Uterus (tissue), 4 donors: ENCODE results near the gene MAP4K1. TPM values are rescaled to one million over a fixed set of nuclear protein-coding genes. Genes with fewer than 3 reads are reported as not detected.
A peak's percentile ranks its signal among the peaks of the same experiment; 100 is the strongest.

Experiments
- DNase-seq, 2 donors: peaks; one replicate each; pipeline ENCODE4 v3.0.0-alpha.2; 2019 to 2020
- H3K27ac ChIP-seq, 2 donors: fragments of 200-600 bp; sonication (generic); 1 replicate in 1 of 2; 2 replicates in 1 of 2; pipeline ENCODE4 v1.5.1; 2016 to 2018
- H3K27me3 ChIP-seq, 2 donors: fragments of 200-600 bp; sonication (generic); one replicate each; pipeline ENCODE4 v1.5.1; 2018 to 2019; ENCODE audit warnings: control low read depth in 1 of 2
- H3K36me3 ChIP-seq, 2 donors: fragments of 200-600 bp; sonication (generic); one replicate each; pipeline ENCODE4 v1.5.1; 2019; ENCODE audit warnings: control low read depth in 1 of 2
- H3K4me1 ChIP-seq, 2 donors: fragments of 200-600 bp; sonication (generic); one replicate each; pipeline ENCODE4 v1.5.1; 2018 to 2019; ENCODE audit warnings: control low read depth in 1 of 2
- H3K4me3 ChIP-seq, 2 donors: fragments of 200-600 bp; sonication (generic); 1 replicate in 1 of 2; 2 replicates in 1 of 2; pipeline ENCODE4 v1.5.1; 2018 to 2019; ENCODE audit warnings: mild to moderate bottlenecking in 1 of 2
- H3K9me3 ChIP-seq, 2 donors: fragments of 200-600 bp; sonication (generic); one replicate each; pipeline ENCODE4 v1.5.1; 2019; ENCODE audit warnings: control low read depth in 1 of 2
- CTCF ChIP-seq, 4 experiments: fragments of 200-600 bp in 2 of 4; fragments of 450-650 bp in 2 of 4; sonication (generic) in 2 of 4; IDR thresholded peaks; one replicate each; pipeline ENCODE4 v1.5.1; 2016 to 2019; ENCODE audit warnings: antibody characterized with exemption in 4 of 4, mild to moderate bottlenecking in 2 of 4, moderate library complexity in 1 of 4
- POLR2A ChIP-seq, 2 donors: fragments of 450-650 bp; IDR thresholded peaks; one replicate each; pipeline ENCODE4 v1.6.1; 2016; ENCODE audit warnings: antibody characterized with exemption in 2 of 2, mild to moderate bottlenecking in 1 of 2, moderate library complexity in 1 of 2
- intact Hi-C: fragments of 100-400 bp; cut with DNase I; formaldehyde crosslinking; loops from one replicate; pipeline ENCODE4 v1.15.1; 2023; ENCODE audit warnings: low total_unique reads
- total RNA-seq, 4 donors: library from RNA; depleted of rRNA in 3 of 4; stranded (reverse); fragments of >200 nt in 3 of 4; gene quantifications; one replicate each; pipeline versions ENCODE4 v1.1.0 to v1.2.4, GENCODE V29; 2014 to 2023
- donor health status: DM: yes; HTN: yes; CAD: no.

Gene MAP4K1
- total RNA-seq, 4 donors from 2014 or later, result 0.55 to 4.5 (median 3.6) TPM; not detected in 1

- no peak for DNase-seq
- Histone ChIP-seq H3K4me3 (no peak overlapping the region), H3K4me1 (peaks cover 19 to 53% of the 10 kb centered on the region in 2 donors), H3K36me3 (no peaks in the 10 kb centered on the region), H3K9me3 (no peaks in the 10 kb centered on the region), H3K27ac (peak overlapping the region; percentile 98), H3K27me3 (no peaks in the 10 kb centered on the region)
- no peak for TF ChIP-seq POLR2A (IDR thresholded peaks at IDR 0.05)
- no peak for TF ChIP-seq CTCF (IDR thresholded peaks at IDR 0.05)
- intact Hi-C loops, result no loop called here
Observed at GRCh38 chr19:38656171-38656981, 38.6 kb upstream of the MAP4K1 start.

- no peaks in the 10 kb centered on the region for H3K27me3 ChIP-seq
- no peaks in the 10 kb centered on the region for H3K9me3 ChIP-seq
- DNase-seq, result no peak
- no peaks in the 10 kb centered on the region for H3K36me3 ChIP-seq
- H3K4me3 ChIP-seq, result no peak overlapping the region
- intact Hi-C loops, result no loop called here
- TF ChIP-seq CTCF (IDR thresholded peaks at IDR 0.05), result no peak
- peaks cover 16 to 53% of the 10 kb centered on the region in 2 donors for H3K4me1 ChIP-seq
- H3K27ac ChIP-seq, result peak overlapping the region; percentile 98
Observed at GRCh38 chr19:38655148-38655824, 37.5 kb upstream of the MAP4K1 start.

GRCh38 chr19:38654628-38655055, 36.9 kb upstream of the MAP4K1 start:
- peak in 1 of 2 donors; percentile 68 for DNase-seq
- TF ChIP-seq CTCF (IDR thresholded peaks at IDR 0.05) (no peak), POLR2A (IDR thresholded peaks at IDR 0.05) (no peak)
- Histone ChIP-seq H3K36me3 (no peaks in the 10 kb centered on the region), H3K27me3 (no peaks in the 10 kb centered on the region), H3K4me1 (peaks cover 16 to 49% of the 10 kb centered on the region in 2 donors), H3K27ac (peak overlapping the region; percentile 98), H3K4me3 (no peak overlapping the region), H3K9me3 (no peaks in the 10 kb centered on the region)
- intact Hi-C loops, result loop anchor here (5.0 kb wide), 1 partner anchor 38 kb away; no protein-coding TSS in a partner anchor

DNA sequence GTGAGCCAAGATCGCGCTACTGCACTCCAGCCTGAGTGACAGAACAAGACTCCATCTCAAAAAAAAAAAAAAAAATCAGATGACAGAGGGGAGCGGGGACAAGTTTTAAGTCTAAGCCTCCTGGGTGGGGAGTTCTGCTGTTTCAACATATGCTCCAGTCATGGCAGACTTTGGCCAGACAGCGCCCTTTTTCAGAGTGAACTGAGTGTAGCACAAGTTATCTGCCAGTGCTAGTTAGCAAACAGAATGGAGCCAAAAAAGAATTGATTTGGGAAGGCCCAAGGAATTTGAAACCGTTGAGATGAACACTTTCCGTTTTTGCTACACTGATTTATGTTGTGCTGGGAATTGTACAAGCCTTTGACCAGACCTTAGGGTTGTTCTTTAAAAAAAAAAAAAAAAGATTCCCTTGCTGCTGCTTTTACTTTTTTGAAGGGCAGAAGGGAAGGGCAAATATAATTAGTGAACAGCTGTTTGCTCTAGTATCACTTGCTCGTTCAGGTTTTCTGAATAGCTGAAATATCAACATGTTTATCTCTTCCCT, 35.3 kb upstream of the MAP4K1 start:
- Histone ChIP-seq H3K36me3 (no peaks in the 10 kb centered on the region), H3K4me1 (peaks cover 13 to 43% of the 10 kb centered on the region in 2 donors), H3K9me3 (no peaks in the 10 kb centered on the region), H3K4me3 (no peak overlapping the region), H3K27ac (peak overlapping the region; percentile 98), H3K27me3 (no peaks in the 10 kb centered on the region)
- intact Hi-C loops, result loop anchor here (5.0 kb wide), 1 partner anchor 39 kb away; no protein-coding TSS in a partner anchor
- DNase-seq, result peak in 1 of 2 donors; percentile 73
- TF ChIP-seq POLR2A (IDR thresholded peaks at IDR 0.05) (no peak), CTCF (IDR thresholded peaks at IDR 0.05) (no peak)
